ENCODE measurements around the gene UFSP1.
A peak's percentile ranks its signal among the peaks of the same experiment; 100 is the strongest.

UFSP1 gene

GRCh38 chr7:100895701-100895955 lies 6.1 kb upstream of the UFSP1 start, which contains the start of gene ACHE:
Gene ACHE (minus strand): TSS chr7:100895888. CDS start chr7:100894232, 1,656 bp downstream.
- no peak for DNase-seq

GRCh38 chr7:100894860-100895700 lies 5.6 kb upstream of the UFSP1 start:
- DNase-seq: peak; percentile 33 to 40

- no peak for DNase-seq
Observed at GRCh38 chr7:100893910-100894721, 4.6 kb upstream of the UFSP1 start.

GRCh38 chr7:100893318-100893895 lies 3.9 kb upstream of the UFSP1 start:
- DNase-seq: no peak

- DNase-seq: no peak
Observed at GRCh38 chr7:100892364-100893317, 3.1 kb upstream of the UFSP1 start.

- DNase-seq: no peak
Observed at GRCh38 chr7:100891568-100892247, 2.2 kb upstream of the UFSP1 start.

- DNase-seq: no peak
Observed at GRCh38 chr7:100890653-100891567, 1.4 kb upstream of the UFSP1 start.

- DNase-seq: no peak
Observed at GRCh38 chr7:100888291-100888987, 1.1 kb downstream of the UFSP1 start.

- DNase-seq: no peak
Observed at GRCh38 chr7:100887516-100888290, 1.8 kb downstream of the UFSP1 start.

GRCh38 chr7:100886936-100887515 lies 2.5 kb downstream of the UFSP1 start:
- DNase-seq: no peak

GRCh38 chr7:100886142-100886935 lies 3.2 kb downstream of the UFSP1 start:
- no peak for DNase-seq

- DNase-seq: no peak
Observed at GRCh38 chr7:100885440-100886141, 3.9 kb downstream of the UFSP1 start.

GRCh38 chr7:100884736-100885439 lies 4.6 kb downstream of the UFSP1 start:
- no peak for DNase-seq

GRCh38 chr7:100882785-100883526 lies 6.6 kb downstream of the UFSP1 start:
- no peak for DNase-seq

- no peak for DNase-seq
Observed at GRCh38 chr7:100882201-100882600, 7.3 kb downstream of the UFSP1 start.

- no peak for DNase-seq
Observed at GRCh38 chr7:100881136-100881535, 8.4 kb downstream of the UFSP1 start.

All from NCI-H2081 (cell line).